ENCODE measurements around the gene LITAF.
A peak's percentile ranks its signal among the peaks of the same experiment; 100 is the strongest.

Gene LITAF

GRCh38 chr16:11586856-11587642 is at the start of gene LITAF:
TSS of gene LITAF (minus strand) at chr16:11586919. CDS start at chr16:11556730, 30,189 bp downstream.
- DNase-seq: peak in 8 of 10 donors; percentile 13 to 91 (median 41)

DNA sequence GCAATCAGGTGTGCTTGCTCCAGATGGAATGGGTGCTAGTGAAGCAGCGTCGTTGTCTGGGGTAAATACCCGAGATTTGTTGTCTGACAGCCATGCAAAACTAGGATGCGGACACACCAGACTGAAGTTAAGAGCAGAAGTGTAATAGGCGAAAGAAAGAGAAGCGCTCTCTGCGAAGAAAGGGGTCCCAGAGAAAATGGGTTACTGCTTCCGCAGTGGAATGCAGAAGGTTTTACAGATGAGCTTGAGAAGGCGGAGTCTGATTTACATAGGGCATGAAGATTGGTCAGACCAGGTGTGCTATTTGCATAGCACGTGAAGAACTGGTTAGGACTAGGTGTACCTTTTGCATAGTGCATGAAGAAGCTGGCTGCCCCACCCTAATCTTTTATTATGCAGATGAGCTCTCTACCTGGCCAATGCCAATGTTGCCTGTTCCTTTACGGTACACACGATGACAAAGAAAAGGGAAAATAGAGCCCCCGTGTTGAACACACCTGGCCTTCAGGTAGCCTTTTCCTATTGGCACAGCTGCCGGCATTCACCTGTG is 49.5 kb upstream of the LITAF start:
- intact Hi-C loops (cut with DNase I): no loop called here
- DNase-seq: peak in 1 of 10 donors; percentile 5

More at GRCh38 chr16:11586856-11587642, at the start of gene LITAF:
- intact Hi-C loops (cut with DNase I): loop anchor here (5.0 kb wide), 1 partner anchor 55 kb away; no protein-coding TSS in a partner anchor

DNA sequence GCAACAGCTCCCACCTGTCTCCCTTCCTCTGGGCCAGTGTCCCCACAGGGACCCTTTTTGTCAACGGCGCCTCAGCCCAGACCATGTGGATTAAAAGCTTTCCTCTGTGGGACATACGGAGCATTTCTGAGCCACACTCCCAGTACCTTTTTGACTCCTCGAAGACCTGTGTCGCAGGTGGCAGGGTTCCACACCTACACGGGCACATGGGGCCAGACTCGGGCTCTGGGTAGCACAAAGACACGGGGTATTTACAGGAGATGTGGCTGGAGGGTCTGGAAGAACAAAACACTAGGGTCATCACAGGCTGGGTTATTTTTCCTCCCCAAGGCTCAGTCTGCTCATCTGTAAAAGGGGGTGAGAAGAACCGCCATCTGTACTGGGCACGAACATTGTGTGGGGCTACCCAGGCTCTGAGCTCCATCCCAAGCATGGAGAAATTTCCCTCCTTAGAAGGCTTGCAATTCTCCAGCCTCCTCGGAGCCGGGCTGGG is 49.0 kb upstream of the LITAF start:
- DNase-seq: peak in 1 of 10 donors; percentile 57
- intact Hi-C loops (cut with DNase I): no loop called here

DNA sequence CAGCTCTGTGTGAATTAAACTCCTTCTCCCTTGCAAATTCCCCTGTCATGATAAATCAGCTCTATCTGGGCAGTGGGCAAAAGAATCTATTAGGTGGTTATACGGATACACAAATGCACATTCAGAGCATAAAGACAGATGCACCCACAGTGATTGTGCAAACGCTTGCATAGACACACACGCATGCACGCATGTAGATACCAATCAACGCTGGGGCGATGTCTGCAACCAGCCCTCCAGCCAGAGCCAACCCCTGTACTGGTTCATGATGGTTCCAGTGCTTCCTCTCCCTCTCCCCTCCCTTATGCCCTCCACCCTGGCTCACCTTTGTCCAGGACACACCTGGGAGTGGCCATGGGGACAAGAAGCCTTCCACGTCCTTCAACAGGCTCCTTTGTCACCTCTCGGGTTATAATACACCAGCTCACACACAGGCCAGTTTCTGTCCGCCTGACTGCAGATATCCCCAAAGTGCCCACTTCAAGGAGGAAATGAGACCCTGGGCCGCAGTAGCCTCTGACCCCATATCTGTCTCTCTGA is 48.5 kb upstream of the LITAF start:
- DNase-seq: peak in 1 of 10 donors; percentile 41
- intact Hi-C loops (cut with DNase I): no loop called here

DNA sequence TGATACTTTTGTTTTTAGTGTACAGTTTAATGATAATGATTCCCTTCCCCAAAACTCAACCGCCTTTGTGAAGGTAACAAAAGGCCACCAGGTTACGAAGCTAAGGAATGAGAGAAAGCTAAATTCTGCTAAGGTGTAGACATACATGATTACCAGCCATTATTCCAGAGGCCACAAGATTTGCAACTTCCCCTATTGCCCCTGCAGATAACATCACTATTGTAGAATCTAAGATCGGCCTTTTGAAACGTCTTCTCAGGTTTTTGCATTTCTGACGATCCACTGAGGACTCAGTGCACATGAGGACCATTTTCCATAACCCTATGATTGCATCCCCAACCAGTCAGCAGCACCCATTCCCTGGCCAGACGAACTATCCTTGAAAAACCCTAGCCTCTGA is 47.6 kb upstream of the LITAF start:
- intact Hi-C loops (cut with DNase I): no loop called here
- no peak for DNase-seq

GRCh38 chr16:11633113-11633512 is 46.4 kb upstream of the LITAF start:
- no peak for DNase-seq
- intact Hi-C loops (cut with DNase I): no loop called here

GRCh38 chr16:11632455-11632939 is 45.8 kb upstream of the LITAF start:
- peak in 3 of 10 donors; percentile 65 to 87 (median 75) for DNase-seq

DNA sequence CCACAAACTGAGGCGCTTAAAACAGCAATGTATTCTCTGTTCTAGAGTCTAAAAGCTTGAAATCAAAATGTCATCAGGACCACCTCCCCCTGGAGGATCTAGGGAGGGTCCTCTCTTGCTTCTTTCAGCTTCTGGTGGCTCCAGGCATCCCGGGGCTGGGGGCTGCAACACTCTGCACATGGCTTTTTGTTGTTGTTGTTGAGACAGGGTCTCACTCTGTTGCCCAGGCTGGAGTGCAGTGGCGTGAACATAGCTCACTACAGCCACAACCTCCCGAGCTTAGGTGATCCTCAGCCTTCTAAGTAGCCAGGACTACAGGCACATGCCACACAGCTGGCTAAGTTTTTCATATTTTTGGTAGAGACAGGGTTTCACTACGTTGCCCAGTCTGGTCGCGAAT is 44.5 kb upstream of the LITAF start:
- peak in 1 of 10 donors; percentile 53 for DNase-seq
- intact Hi-C loops (cut with DNase I): no loop called here

More at GRCh38 chr16:11632455-11632939, 45.8 kb upstream of the LITAF start:
- intact Hi-C loops (cut with DNase I): no loop called here

DNA sequence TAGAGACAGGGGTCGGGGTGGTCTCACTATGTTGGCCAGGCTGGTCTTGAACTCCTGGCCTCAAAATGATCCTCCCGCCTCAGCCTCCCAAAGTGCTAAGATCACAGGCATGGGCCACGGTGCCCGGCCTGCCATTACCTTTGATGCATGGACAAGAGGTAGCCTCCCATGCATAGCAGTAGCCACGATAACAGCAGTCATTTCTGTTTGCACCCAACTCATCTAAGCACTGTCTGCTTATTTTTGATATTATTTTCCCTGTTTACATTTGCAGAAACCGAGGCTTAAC is 44.0 kb upstream of the LITAF start:
- intact Hi-C loops (cut with DNase I): no loop called here

DNA sequence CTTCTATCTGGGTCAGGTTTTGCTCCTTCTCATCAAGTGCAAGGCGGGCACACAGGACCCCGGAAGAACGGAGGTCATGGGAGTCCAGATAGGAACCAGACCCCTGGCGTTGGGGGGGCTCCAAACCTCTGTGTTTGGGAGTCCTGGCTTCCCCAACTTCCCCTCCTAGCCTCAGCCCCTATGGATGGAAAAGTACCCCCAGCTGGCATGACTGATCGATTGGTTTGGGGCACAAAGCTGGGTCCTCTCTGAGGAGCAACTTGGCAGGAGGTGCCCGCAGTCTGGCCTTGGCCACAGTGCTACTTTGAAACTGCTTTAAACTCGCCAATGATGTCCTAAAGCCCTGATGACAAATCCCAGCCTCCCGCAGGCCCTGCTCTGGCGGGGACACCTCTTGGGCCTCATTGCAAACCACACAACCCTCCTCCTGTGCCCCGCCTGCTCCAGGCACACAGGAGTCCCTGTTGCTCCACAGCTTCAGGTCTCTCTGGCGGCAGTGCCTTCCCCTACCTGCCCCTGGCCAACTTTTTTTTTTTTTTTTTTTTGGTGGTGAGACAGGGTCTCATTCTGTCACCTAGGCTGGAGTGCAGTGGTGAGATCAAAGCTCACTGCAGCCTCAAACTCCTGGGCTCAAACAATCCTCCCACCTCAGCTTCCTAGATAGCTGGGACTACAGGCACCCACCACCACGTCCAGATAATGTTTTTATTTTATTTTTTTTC is 43.5 kb upstream of the LITAF start:
- intact Hi-C loops (cut with DNase I): no loop called here
- peak in 2 of 10 donors; percentile 20 to 61 for DNase-seq

More for the DNA sequence above, 44.0 kb upstream of the LITAF start:
- peak in 2 of 10 donors; percentile 21 to 55 for DNase-seq

GRCh38 chr16:11629071-11630030 is 42.6 kb upstream of the LITAF start:
- intact Hi-C loops (cut with DNase I): no loop called here

DNA sequence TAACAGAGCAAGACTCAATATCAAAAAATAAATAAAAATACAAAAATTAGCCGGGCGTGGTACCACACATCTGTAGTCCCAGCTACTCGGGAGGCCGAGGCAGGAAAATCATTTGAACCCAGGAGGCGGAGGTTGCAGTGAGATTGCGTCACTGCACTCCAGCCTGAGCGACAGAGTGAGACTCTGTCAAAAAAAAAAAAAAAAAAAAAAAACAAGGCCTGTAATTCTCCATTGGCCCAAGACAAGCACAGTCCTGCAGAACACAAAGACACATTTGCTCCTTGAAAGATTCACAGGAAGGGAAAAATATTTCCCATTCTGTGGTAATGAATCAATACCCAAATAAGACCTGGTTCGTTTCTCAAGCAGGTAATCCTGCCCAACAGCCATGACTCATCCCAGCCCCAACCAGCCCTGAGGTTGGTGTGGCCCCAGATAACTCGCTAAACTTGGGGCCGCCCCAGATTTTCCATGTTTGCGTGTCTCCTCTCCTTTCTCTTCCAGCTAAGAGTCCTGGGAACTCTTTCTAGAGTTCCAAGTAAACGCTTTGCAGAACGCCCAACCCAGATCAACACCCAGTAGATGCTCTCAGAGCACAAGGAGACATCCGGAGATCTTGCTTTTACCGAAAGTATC is 41.2 kb upstream of the LITAF start:
- intact Hi-C loops (cut with DNase I): no loop called here
- peak in 2 of 10 donors; percentile 30 to 51 for DNase-seq

More at GRCh38 chr16:11629071-11630030, 42.6 kb upstream of the LITAF start:
- peak in 3 of 10 donors; percentile 67 to 88 (median 67) for DNase-seq

GRCh38 chr16:11627292-11627663 is 40.6 kb upstream of the LITAF start:
- intact Hi-C loops (cut with DNase I): no loop called here
- peak in 2 of 10 donors; percentile 31 to 42 for DNase-seq

DNA sequence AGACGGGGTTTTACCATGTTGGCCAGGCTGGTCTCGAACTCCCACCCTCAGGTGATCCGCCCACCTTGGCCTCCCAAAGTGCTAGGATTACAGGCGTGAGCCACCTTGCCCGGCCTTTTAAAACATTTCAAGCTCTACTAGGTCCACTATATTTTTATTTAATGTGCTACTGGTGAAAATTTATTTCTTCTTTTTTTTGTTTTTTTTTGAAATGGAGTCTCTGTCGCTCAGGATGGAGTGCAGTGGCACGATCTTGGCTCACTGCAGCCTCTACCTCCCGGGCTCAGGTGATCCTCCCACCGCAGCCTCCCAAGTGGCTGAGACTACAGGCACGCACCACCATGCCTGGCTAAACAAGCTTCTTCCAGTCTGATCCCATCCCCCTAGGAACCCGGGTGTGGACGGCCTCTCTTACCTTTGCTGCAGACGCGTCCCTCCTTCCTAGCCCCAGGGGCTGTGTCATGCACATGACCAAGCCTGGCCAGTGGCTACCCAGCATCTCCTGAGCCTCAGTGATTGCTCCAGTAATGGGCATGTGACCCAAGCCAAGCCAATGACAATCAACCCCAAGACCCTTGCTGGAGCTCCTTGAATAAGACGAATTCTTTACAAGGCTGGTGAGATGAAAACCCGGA is 40.1 kb upstream of the LITAF start:
- intact Hi-C loops (cut with DNase I): no loop called here

GRCh38 chr16:11625769-11626168 is 39.0 kb upstream of the LITAF start:
- intact Hi-C loops (cut with DNase I): no loop called here
- peak in 1 of 10 donors; percentile 6 for DNase-seq

More for the DNA sequence above, 40.1 kb upstream of the LITAF start:
- peak in 2 of 10 donors; percentile 52 to 60 for DNase-seq

DNA sequence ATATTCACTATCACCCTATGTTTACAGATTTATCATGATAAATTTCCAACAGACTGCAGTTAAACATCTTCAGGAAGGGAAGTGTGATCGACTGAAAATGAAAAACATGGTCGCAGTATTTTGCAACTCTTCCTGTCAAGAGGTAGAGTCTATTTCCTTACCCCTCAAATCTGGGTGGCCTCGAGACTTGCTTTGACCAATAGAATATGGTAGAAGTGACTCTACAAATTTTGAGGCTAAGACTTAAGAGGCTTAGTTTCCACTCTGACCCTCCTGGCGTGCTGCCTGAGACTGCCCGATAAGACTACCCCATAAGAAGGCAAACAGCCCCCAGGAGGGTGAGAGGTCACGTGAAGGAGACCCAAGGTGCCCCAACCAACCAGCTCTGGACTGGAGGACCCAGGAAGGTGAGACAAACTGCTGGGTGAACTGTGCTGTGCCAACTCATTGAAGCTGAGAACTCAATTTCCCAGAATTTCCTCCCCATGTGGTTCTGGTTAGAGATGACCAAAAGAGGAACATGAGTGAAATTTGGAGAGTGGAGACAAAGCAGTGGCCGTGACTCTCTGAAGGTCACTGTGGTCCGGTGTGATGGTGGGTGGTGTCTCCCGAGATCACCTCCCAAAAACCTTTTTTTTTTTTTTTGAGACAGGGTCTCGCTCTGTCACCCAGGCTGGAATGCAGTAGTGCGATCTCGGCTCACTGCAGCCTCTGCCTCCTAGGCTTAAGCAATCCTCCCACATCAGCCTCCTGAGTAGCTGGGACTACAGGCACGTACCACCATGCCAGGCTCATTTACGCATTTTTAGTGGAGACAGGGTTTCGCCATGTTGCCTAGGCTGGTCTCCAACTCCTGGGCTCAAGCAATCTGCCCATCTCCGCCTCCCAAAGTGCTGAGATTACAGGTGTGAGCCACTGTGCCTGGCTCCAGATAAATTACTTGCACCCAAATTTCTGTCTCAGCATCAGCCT is 38.2 kb upstream of the LITAF start:
- DNase-seq: peak in 2 of 10 donors; percentile 25 to 48
- intact Hi-C loops (cut with DNase I): no loop called here

GRCh38 chr16:11624205-11624604 is 37.5 kb upstream of the LITAF start:
- intact Hi-C loops (cut with DNase I): no loop called here
- peak in 1 of 10 donors; percentile 22 for DNase-seq
